ENCODE measurements around the gene TGM4. TPM values are rescaled to one million over a fixed set of nuclear protein-coding genes. Genes with fewer than 3 reads are reported as not detected.

Gene TGM4
- total and polyA plus RNA-seq, 10 of the 15 experiments (the other 5 are each of a cell fraction or from before 2014, with no cell fraction given), result not detected

DNA sequence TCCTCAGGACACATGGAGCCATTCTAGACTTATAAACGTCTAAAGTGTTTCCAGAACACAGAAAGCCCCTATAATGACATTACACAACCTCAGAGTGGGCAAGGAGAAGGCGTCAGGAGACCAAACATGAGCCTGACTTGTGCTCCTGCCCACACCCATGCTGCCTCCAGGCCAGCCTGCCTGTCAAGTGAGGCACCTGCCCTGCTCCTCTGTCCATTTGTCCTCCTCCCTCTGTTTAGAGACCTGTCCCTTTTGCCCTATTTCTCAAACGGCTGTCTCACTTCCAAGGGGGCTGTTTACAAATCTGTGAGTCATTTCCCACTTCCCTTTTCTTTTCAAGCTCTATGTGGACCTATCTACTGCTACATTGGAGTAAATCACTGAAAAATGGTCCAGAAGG, 80.6 kb downstream of the TGM4 start (continued):
- TF ChIP-seq RFX5 (IDR thresholded peaks at IDR 0.05; ENCODE audit: low read depth, low read length) (no peak), RCOR1 (conservative IDR thresholded peaks at IDR 0.05; ENCODE audit: low read depth, low read length) (no peak), ASH2L (IDR thresholded peaks at IDR 0.05; ENCODE audit: borderline replicate concordance, low read depth) (no peak), YY1 (IDR thresholded peaks at IDR 0.05; ENCODE audit: low read depth, low read length) (no peak), PAX5 (IDR thresholded peaks at IDR 0.05; ENCODE audit: borderline replicate concordance, low read depth, low read length) (no peak), RAD51 (IDR thresholded peaks at IDR 0.05) (no peak), FOXK2 (IDR thresholded peaks at IDR 0.05) (no peak), FOS (IDR thresholded peaks at IDR 0.05; ENCODE audit: borderline replicate concordance, extremely low read depth, insufficient read length) (no peak), HCFC1 (IDR thresholded peaks at IDR 0.05; ENCODE audit: low read length) (no peak), SPI1 (IDR thresholded peaks at IDR 0.05; ENCODE audit: borderline replicate concordance, insufficient read depth, low read depth, low read length) (peak; percentile 97), BMI1 (IDR thresholded peaks at IDR 0.05; ENCODE audit: borderline replicate concordance) (no peak)
- TF ChIP-seq, protein P1, sequence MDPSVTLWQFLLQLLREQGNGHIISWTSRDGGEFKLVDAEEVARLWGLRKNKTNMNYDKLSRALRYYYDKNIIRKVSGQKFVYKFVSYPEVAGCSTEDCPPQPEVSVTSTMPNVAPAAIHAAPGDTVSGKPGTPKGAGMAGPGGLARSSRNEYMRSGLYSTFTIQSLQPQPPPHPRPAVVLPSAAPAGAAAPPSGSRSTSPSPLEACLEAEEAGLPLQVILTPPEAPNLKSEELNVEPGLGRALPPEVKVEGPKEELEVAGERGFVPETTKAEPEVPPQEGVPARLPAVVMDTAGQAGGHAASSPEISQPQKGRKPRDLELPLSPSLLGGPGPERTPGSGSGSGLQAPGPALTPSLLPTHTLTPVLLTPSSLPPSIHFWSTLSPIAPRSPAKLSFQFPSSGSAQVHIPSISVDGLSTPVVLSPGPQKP (IDR thresholded peaks at IDR 0.05; ENCODE audit: low read depth, low read length), result no peak
- TF ChIP-seq, protein P2, sequence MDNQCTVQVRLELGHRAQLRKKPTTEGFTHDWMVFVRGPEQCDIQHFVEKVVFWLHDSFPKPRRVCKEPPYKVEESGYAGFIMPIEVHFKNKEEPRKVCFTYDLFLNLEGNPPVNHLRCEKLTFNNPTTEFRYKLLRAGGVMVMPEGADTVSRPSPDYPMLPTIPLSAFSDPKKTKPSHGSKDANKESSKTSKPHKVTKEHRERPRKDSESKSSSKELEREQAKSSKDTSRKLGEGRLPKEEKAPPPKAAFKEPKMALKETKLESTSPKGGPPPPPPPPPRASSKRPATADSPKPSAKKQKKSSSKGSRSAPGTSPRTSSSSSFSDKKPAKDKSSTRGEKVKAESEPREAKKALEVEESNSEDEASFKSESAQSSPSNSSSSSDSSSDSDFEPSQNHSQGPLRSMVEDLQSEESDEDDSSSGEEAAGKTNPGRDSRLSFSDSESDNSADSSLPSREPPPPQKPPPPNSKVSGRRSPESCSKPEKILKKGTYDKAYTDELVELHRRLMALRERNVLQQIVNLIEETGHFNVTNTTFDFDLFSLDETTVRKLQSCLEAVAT (IDR thresholded peaks at IDR 0.05), result no peak
- TF ChIP-seq, protein P3, sequence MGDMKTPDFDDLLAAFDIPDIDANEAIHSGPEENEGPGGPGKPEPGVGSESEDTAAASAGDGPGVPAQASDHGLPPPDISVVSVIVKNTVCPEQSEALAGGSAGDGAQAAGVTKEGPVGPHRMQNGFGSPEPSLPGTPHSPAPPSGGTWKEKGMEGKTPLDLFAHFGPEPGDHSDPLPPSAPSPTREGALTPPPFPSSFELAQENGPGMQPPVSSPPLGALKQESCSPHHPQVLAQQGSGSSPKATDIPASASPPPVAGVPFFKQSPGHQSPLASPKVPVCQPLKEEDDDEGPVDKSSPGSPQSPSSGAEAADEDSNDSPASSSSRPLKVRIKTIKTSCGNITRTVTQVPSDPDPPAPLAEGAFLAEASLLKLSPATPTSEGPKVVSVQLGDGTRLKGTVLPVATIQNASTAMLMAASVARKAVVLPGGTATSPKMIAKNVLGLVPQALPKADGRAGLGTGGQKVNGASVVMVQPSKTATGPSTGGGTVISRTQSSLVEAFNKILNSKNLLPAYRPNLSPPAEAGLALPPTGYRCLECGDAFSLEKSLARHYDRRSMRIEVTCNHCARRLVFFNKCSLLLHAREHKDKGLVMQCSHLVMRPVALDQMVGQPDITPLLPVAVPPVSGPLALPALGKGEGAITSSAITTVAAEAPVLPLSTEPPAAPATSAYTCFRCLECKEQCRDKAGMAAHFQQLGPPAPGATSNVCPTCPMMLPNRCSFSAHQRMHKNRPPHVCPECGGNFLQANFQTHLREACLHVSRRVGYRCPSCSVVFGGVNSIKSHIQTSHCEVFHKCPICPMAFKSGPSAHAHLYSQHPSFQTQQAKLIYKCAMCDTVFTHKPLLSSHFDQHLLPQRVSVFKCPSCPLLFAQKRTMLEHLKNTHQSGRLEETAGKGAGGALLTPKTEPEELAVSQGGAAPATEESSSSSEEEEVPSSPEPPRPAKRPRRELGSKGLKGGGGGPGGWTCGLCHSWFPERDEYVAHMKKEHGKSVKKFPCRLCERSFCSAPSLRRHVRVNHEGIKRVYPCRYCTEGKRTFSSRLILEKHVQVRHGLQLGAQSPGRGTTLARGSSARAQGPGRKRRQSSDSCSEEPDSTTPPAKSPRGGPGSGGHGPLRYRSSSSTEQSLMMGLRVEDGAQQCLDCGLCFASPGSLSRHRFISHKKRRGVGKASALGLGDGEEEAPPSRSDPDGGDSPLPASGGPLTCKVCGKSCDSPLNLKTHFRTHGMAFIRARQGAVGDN (IDR thresholded peaks at IDR 0.05), result no peak
- TF ChIP-seq, protein P4, sequence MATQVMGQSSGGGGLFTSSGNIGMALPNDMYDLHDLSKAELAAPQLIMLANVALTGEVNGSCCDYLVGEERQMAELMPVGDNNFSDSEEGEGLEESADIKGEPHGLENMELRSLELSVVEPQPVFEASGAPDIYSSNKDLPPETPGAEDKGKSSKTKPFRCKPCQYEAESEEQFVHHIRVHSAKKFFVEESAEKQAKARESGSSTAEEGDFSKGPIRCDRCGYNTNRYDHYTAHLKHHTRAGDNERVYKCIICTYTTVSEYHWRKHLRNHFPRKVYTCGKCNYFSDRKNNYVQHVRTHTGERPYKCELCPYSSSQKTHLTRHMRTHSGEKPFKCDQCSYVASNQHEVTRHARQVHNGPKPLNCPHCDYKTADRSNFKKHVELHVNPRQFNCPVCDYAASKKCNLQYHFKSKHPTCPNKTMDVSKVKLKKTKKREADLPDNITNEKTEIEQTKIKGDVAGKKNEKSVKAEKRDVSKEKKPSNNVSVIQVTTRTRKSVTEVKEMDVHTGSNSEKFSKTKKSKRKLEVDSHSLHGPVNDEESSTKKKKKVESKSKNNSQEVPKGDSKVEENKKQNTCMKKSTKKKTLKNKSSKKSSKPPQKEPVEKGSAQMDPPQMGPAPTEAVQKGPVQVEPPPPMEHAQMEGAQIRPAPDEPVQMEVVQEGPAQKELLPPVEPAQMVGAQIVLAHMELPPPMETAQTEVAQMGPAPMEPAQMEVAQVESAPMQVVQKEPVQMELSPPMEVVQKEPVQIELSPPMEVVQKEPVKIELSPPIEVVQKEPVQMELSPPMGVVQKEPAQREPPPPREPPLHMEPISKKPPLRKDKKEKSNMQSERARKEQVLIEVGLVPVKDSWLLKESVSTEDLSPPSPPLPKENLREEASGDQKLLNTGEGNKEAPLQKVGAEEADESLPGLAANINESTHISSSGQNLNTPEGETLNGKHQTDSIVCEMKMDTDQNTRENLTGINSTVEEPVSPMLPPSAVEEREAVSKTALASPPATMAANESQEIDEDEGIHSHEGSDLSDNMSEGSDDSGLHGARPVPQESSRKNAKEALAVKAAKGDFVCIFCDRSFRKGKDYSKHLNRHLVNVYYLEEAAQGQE (IDR thresholded peaks at IDR 0.05; ENCODE audit: low read depth, low read length), result no peak
- TF ChIP-seq, protein P5, sequence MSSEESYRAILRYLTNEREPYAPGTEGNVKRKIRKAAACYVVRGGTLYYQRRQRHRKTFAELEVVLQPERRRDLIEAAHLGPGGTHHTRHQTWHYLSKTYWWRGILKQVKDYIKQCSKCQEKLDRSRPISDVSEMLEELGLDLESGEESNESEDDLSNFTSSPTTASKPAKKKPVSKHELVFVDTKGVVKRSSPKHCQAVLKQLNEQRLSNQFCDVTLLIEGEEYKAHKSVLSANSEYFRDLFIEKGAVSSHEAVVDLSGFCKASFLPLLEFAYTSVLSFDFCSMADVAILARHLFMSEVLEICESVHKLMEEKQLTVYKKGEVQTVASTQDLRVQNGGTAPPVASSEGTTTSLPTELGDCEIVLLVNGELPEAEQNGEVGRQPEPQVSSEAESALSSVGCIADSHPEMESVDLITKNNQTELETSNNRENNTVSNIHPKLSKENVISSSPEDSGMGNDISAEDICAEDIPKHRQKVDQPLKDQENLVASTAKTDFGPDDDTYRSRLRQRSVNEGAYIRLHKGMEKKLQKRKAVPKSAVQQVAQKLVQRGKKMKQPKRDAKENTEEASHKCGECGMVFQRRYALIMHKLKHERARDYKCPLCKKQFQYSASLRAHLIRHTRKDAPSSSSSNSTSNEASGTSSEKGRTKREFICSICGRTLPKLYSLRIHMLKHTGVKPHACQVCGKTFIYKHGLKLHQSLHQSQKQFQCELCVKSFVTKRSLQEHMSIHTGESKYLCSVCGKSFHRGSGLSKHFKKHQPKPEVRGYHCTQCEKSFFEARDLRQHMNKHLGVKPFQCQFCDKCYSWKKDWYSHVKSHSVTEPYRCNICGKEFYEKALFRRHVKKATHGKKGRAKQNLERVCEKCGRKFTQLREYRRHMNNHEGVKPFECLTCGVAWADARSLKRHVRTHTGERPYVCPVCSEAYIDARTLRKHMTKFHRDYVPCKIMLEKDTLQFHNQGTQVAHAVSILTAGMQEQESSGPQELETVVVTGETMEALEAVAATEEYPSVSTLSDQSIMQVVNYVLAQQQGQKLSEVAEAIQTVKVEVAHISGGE (CRISPR knock-in tag; IDR thresholded peaks at IDR 0.05), result no peak

Measured in GM12878 (cell line).